Measurements from ENCODE around the gene VAT1L.

The VAT1L gene, protein sequence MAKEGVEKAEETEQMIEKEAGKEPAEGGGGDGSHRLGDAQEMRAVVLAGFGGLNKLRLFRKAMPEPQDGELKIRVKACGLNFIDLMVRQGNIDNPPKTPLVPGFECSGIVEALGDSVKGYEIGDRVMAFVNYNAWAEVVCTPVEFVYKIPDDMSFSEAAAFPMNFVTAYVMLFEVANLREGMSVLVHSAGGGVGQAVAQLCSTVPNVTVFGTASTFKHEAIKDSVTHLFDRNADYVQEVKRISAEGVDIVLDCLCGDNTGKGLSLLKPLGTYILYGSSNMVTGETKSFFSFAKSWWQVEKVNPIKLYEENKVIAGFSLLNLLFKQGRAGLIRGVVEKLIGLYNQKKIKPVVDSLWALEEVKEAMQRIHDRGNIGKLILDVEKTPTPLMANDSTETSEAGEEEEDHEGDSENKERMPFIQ

DNA sequence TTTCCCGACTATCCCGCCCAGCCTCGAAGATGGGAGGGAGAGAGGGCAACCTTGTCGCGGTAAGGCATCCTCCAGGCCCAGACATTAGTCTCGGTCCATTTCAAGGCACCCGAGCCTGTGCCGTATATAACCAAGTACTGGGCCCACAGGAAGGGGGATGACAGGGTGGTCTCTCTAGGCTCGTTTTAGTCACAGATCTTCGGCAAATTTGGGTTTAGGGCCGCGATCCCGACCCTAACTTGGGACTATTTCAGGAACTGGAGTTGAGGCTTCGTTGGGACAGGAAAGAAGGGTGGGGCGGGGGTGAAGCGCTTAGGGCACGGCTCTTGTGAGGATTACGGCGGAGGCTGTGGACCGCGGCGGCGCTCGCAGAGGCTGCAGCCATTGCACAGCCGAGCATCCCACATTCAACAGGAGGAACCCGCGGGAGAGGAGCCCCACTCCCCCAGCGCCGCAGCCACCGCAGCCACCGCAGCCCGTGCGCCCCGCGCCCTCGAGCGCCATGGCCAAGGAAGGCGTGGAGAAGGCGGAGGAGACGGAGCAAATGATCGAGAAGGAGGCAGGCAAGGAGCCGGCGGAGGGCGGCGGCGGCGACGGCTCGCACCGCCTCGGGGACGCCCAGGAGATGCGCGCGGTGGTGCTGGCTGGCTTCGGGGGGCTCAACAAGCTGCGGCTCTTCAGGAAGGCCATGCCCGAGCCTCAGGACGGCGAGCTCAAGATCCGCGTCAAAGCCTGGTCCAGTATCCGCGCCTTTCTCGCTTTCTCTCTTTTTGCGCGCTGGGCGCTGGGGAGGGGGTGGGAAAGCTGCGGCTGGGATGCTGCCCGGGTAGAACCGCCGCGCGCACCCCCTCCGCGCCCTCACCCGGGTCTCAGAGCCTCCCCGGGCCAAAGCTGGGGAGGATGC, at the start of gene VAT1L:
Gene VAT1L, plus strand, starts transcription at position 384 of the 904 bp plus-strand sequence. Its CDS starts 119 bp downstream, at position 503.
- Histone ChIP-seq H3K4me3 (ENCODE audit: low read depth, low read length) (peak within 1 kb of the TSS; percentile 79), H3K27me3 (replicated peaks) (peaks cover 16% of the 10 kb centered on the region)

DNA sequence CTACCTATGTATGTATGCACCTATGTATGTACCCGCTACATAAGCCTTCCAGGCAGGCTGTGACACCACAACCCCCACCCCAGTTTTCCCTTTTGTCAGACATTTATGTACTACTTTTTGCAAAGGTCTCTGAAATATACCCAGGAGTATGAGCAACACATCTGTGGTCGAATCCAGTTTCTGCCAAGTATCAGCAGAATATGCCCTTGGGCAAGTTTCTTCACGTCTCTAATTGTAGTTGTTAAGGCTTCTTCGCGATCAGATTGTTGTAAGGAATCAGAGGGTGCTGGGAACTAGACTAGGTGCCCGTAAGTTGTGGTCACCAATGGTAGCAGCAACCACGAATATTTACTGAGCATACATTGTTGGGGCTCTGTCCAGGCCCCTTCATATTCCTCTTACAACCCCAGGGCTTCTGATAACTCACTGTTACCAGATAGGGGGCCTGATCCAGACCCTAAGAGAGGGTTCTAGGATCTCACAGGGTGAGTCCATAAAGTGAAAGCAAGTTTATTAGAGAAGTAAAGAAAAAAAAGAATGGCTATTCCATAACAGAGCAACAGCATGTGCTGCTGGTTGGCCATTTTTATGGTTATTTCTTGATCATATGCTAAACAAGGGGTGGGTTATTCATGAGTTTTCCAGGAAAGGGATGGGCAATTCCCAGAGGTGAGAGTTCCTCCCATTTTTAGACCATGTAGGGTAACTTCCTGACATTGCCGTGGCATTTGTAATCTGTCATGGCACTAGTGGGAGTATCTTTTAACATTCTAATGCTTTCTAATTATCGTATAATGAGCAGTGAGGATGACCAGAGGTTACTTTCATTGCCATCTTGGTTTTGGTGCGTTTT, 49.4 kb upstream of the VAT1L start:
- DNase-seq, result no peak
- Histone ChIP-seq H3K27ac (no peak overlapping the region), H3K36me3 (replicated peaks) (no peaks in the 10 kb centered on the region), H3K4me3 (ENCODE audit: low read depth, low read length) (no peak overlapping the region), H3K27me3 (replicated peaks) (no peaks in the 10 kb centered on the region)
- TF ChIP-seq, protein P1, sequence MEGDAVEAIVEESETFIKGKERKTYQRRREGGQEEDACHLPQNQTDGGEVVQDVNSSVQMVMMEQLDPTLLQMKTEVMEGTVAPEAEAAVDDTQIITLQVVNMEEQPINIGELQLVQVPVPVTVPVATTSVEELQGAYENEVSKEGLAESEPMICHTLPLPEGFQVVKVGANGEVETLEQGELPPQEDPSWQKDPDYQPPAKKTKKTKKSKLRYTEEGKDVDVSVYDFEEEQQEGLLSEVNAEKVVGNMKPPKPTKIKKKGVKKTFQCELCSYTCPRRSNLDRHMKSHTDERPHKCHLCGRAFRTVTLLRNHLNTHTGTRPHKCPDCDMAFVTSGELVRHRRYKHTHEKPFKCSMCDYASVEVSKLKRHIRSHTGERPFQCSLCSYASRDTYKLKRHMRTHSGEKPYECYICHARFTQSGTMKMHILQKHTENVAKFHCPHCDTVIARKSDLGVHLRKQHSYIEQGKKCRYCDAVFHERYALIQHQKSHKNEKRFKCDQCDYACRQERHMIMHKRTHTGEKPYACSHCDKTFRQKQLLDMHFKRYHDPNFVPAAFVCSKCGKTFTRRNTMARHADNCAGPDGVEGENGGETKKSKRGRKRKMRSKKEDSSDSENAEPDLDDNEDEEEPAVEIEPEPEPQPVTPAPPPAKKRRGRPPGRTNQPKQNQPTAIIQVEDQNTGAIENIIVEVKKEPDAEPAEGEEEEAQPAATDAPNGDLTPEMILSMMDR (IDR thresholded peaks at IDR 0.05; ENCODE audit: low read depth, low read length, missing control alignments), result no peak
- in situ Hi-C loops (cut with HindIII; ENCODE audit: low pct_ligation_motif_present, low sequenced_read_pairs), result no loop called here

More for the DNA sequence above, at the start of gene VAT1L:
- Histone ChIP-seq H3K36me3 (replicated peaks) (no peaks in the 10 kb centered on the region), H3K27ac (no peak within 1 kb of the TSS)
- TF ChIP-seq, protein P1 (IDR thresholded peaks at IDR 0.05; ENCODE audit: low read depth, low read length, missing control alignments), result no peak
- peak; percentile 46 for DNase-seq
- in situ Hi-C loops (cut with HindIII; ENCODE audit: low pct_ligation_motif_present, low sequenced_read_pairs), result no loop called here

DNA sequence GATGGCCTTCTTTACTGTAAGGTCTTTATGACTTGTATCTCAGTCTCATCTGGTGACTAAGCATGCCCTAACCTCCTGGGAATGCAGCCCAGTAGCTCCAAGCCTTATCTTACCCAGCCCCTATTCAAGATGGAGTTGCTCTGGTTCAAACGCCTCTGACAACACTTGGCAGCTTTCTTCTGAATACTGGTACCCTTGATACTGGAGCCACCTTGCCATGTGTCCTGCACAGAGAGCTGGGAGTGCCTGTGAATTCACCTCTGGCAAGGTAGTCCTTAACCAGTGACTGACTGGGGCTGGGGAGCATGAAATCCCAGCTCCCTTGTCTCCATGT, 48.8 kb upstream of the VAT1L start:
- TF ChIP-seq, protein P1 (IDR thresholded peaks at IDR 0.05; ENCODE audit: low read depth, low read length, missing control alignments), result no peak
- H3K4me3 ChIP-seq (ENCODE audit: low read depth, low read length), result no peak overlapping the region
- no peak for DNase-seq
- H3K36me3 ChIP-seq (replicated peaks), result no peaks in the 10 kb centered on the region
- in situ Hi-C loops (cut with HindIII; ENCODE audit: low pct_ligation_motif_present, low sequenced_read_pairs), result no loop called here
- no peak overlapping the region for H3K27ac ChIP-seq
- no peaks in the 10 kb centered on the region for H3K27me3 ChIP-seq (replicated peaks)

DNA sequence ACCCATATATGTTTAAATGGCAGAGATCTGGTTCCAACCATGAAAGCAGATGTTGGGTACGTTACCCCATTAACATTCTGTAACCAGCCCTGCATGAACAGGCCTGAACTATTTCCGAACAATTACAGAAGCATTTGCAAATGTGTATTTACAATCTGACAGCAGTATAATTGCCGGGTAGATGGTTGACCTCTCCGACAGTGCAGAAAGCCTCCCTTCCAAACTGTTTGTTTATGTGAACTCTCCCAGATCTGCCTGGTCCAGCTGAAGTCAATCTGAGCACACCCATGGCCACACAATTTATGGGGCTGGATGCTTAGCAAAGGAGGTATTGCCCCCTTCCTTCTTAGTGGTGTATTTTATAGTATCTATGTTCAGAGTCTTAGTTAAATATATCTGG, 44.2 kb upstream of the VAT1L start:
- Histone ChIP-seq H3K4me3 (ENCODE audit: low read depth, low read length) (no peak overlapping the region), H3K27me3 (replicated peaks) (no peaks in the 10 kb centered on the region), H3K27ac (no peak overlapping the region), H3K36me3 (replicated peaks) (no peaks in the 10 kb centered on the region)
- TF ChIP-seq, protein P1 (IDR thresholded peaks at IDR 0.05; ENCODE audit: low read depth, low read length, missing control alignments), result no peak
- no peak for DNase-seq
- in situ Hi-C loops (cut with HindIII; ENCODE audit: low pct_ligation_motif_present, low sequenced_read_pairs), result no loop called here

DNA sequence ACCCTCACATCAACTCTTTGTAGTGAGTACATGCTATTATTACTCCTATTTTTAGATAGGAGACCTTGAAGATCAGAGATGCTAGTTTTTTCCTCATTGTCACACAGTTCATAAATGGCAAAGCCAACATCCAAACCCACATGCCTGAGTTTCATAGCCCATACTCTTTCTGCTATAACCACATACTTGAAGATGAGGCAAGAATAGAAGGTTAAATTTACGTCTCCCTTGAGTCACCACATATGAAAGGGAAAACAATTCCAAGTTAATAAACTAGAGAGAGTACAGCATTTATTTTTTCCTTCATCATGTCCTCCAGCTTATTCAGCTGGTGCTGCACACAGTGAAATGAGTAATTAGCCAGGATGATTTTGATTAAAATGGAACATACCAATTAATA, 42.4 kb upstream of the VAT1L start:
- in situ Hi-C loops (cut with HindIII; ENCODE audit: low pct_ligation_motif_present, low sequenced_read_pairs), result no loop called here
- TF ChIP-seq, protein P1 (IDR thresholded peaks at IDR 0.05; ENCODE audit: low read depth, low read length, missing control alignments), result no peak
- no peak overlapping the region for H3K27ac ChIP-seq
- no peak overlapping the region for H3K4me3 ChIP-seq (ENCODE audit: low read depth, low read length)
- H3K36me3 ChIP-seq (replicated peaks), result no peaks in the 10 kb centered on the region
- DNase-seq, result no peak
- no peaks in the 10 kb centered on the region for H3K27me3 ChIP-seq (replicated peaks)

Data from brain microvascular endothelial cell (primary cell).